GM21367 (cell line): ENCODE results near the gene RPS6KA2.

Experiments
- ATAC-seq: cut with Tn5 transposase; IDR thresholded peaks from one replicate; pipeline ENCODE4 v1.9.1; 2021; ENCODE audit not compliant: unreplicated experiment

The RPS6KA2 gene

GRCh38 chr6:166656230-166657151 is 29.4 kb upstream of the RPS6KA2 start:
- no peak for ATAC-seq

GRCh38 chr6:166655713-166656229 is 28.7 kb upstream of the RPS6KA2 start:
- ATAC-seq: no peak

GRCh38 chr6:166655251-166655650 is 28.2 kb upstream of the RPS6KA2 start:
- no peak for ATAC-seq

DNA sequence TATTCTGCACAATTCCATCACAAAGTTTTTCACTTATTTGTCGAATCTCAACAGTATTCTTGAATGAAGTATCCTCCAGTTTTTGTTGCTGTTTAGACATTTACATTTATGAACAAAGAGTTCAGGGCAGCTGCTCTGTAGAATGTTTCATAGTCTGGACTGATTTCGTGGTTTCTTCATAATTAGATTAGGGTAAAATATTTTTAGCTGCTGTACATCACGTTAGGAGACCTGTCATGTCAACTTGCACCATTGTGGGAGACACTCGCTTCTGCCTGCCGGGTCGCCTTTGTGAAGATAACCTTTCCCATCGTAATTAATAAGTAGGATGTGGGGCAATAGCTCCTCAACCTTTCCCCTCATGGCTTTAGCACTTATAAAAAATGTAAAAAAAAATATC is 27.5 kb upstream of the RPS6KA2 start:
- no peak for ATAC-seq

GRCh38 chr6:166653639-166653941 is 26.5 kb upstream of the RPS6KA2 start:
- no peak for ATAC-seq

- ATAC-seq: no peak
Observed at GRCh38 chr6:166650824-166651807, 24.1 kb upstream of the RPS6KA2 start.

- no peak for ATAC-seq
Observed at GRCh38 chr6:166650047-166650446, 23.0 kb upstream of the RPS6KA2 start.

GRCh38 chr6:166648846-166649245 is 21.8 kb upstream of the RPS6KA2 start:
- no peak for ATAC-seq

- no peak for ATAC-seq
Observed at GRCh38 chr6:166647896-166648295, 20.8 kb upstream of the RPS6KA2 start.

DNA sequence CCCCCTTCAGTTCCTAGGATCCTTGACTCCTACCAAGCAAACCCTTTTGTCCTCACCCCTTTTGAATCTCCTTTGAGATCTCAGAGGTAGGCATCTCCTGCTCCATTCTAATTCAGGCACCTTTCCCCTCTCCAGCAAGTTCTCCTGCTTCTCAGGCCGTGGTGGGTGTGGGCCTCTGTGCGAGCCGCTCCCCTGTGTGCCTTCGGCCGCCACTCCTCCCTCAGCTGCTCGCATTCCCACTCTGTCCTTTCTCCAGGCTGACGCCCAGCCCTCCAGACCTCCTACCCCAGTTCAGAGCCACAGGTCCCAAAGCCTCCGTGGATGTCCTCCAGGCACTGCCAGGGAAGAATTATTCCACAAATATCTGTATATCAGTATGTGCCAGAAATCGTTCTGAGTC is 19.7 kb upstream of the RPS6KA2 start:
- ATAC-seq: no peak

GRCh38 chr6:166645896-166646295 is 18.8 kb upstream of the RPS6KA2 start:
- ATAC-seq: no peak

GRCh38 chr6:166644681-166645080 is 17.6 kb upstream of the RPS6KA2 start:
- no peak for ATAC-seq

GRCh38 chr6:166643891-166644590 is 17.0 kb upstream of the RPS6KA2 start:
- no peak for ATAC-seq

DNA sequence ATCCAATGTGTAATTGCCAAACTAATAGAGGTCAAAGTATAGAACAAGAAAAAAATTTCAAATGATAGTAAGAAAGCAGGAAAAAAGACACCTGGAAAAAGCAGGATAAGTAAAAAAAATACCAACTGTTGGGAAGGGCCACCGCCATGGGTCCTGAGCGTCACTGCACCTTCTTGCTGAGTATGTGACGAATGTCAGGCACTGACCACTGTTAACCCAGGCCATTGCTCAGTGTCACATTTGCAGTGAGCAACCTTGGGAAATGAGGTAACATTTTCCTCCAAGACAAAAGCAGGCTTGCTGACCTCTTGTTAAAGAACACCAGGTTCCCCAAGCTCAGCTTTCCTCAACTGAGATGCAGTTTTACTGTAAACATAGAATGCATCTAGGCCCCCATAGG is 15.6 kb upstream of the RPS6KA2 start:
- ATAC-seq: no peak

GRCh38 chr6:166640342-166641043 is 13.4 kb upstream of the RPS6KA2 start:
- ATAC-seq: no peak

GRCh38 chr6:166639921-166640320 is 12.9 kb upstream of the RPS6KA2 start:
- no peak for ATAC-seq

- no peak for ATAC-seq
Observed at GRCh38 chr6:166638573-166638964, 11.5 kb upstream of the RPS6KA2 start.

GRCh38 chr6:166637812-166638572 is 10.9 kb upstream of the RPS6KA2 start:
- ATAC-seq: no peak

DNA sequence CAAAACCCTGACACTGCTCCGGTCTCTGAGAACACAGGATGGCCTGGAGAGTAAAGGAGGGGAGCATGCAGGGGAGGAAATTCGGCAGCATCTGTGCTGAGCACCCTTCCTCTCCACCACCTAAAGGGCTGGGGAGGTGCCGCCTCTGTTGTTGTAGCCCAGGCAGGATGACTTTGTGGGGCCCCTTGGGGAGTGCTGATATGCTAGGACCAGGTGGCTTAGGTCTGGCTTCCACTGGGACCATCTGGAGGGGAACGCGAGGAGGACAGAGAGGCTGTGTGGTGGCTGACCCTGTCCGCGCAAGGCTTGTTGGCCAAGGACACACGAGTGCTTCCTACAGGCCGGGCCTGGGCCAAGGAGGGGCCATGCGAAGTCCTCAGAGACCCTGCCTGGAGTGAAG is 9.9 kb upstream of the RPS6KA2 start:
- ATAC-seq: no peak
